Adipocyte (in vitro differentiated cells): Measurements from ENCODE around the gene HPX.

Experiments
- DNase-seq: peaks from one replicate; pipeline ENCODE4 v3.0.0-alpha.2; 2015; ENCODE audit warnings: low read depth
- H3K27me3 ChIP-seq: replicated peaks from 2 replicates; pipeline ENCODE4 v1.7.0; 2013; ENCODE audit warnings: mild to moderate bottlenecking, low read length, moderate library complexity; ENCODE audit not compliant: control insufficient read depth, insufficient read depth
- H3K36me3 ChIP-seq: 2 replicates; pipeline ENCODE4 v1.7.0; 2013; ENCODE audit warnings: low read length, mild to moderate bottlenecking, moderate library complexity; ENCODE audit not compliant: control insufficient read depth, insufficient read depth, severe bottlenecking
- H3K4me1 ChIP-seq: 2 replicates; pipeline ENCODE4 v1.7.0; 2013; ENCODE audit warnings: mild to moderate bottlenecking, low read length, moderate library complexity; ENCODE audit not compliant: control insufficient read depth, insufficient read depth
- H3K4me3 ChIP-seq: 2 replicates; pipeline ENCODE4 v1.7.0; 2013; ENCODE audit warnings: mild to moderate bottlenecking, low read length, moderate library complexity
- H3K9ac ChIP-seq: 2 replicates; pipeline ENCODE4 v1.7.0; 2013; ENCODE audit warnings: mild to moderate bottlenecking, low read length, moderate library complexity
- H3K9me3 ChIP-seq: 2 replicates; pipeline ENCODE4 v1.7.0; 2013; ENCODE audit warnings: mild to moderate bottlenecking, low read length, moderate library complexity; ENCODE audit not compliant: control insufficient read depth

The HPX gene

GRCh38 chr11:6413791-6414201 is 27.0 kb downstream of the HPX start:
- H3K9ac ChIP-seq: no peak overlapping the region
- H3K4me3 ChIP-seq: no peak overlapping the region
- DNase-seq: no peak
- H3K27me3 ChIP-seq: no peaks in the 10 kb centered on the region
- H3K4me1 ChIP-seq: peaks cover 7% of the 10 kb centered on the region
- peaks cover 6% of the 10 kb centered on the region for H3K36me3 ChIP-seq
- no peaks in the 10 kb centered on the region for H3K9me3 ChIP-seq

- no peaks in the 10 kb centered on the region for H3K27me3 ChIP-seq
- no peak overlapping the region for H3K9ac ChIP-seq
- DNase-seq: no peak
- no peak overlapping the region for H3K4me3 ChIP-seq
- peaks cover 6% of the 10 kb centered on the region for H3K36me3 ChIP-seq
- no peaks in the 10 kb centered on the region for H3K4me1 ChIP-seq
- no peaks in the 10 kb centered on the region for H3K9me3 ChIP-seq
These were observed 29.2 kb downstream of the HPX start for GRCh38 chr11:6411594-6412031.

GRCh38 chr11:6410695-6411430 is 29.9 kb downstream of the HPX start:
- Histone ChIP-seq H3K36me3 (peaks cover 6% of the 10 kb centered on the region), H3K9me3 (no peaks in the 10 kb centered on the region), H3K4me3 (no peak overlapping the region), H3K9ac (no peak overlapping the region), H3K4me1 (no peaks in the 10 kb centered on the region), H3K27me3 (no peaks in the 10 kb centered on the region)
- DNase-seq: no peak

GRCh38 chr11:6406370-6406769 is 34.4 kb downstream of the HPX start:
- Histone ChIP-seq H3K4me1 (no peaks in the 10 kb centered on the region), H3K9me3 (no peaks in the 10 kb centered on the region), H3K36me3 (peaks cover 7% of the 10 kb centered on the region), H3K27me3 (no peaks in the 10 kb centered on the region), H3K4me3 (no peak overlapping the region), H3K9ac (no peak overlapping the region)
- DNase-seq: no peak

- Histone ChIP-seq H3K9ac (no peak overlapping the region), H3K27me3 (no peaks in the 10 kb centered on the region), H3K9me3 (no peaks in the 10 kb centered on the region), H3K4me1 (no peaks in the 10 kb centered on the region), H3K36me3 (peaks cover 12% of the 10 kb centered on the region), H3K4me3 (no peak overlapping the region)
- DNase-seq: no peak
These were observed 34.9 kb downstream of the HPX start for GRCh38 chr11:6405846-6406245.

GRCh38 chr11:6405052-6405667 is 35.6 kb downstream of the HPX start:
- Histone ChIP-seq H3K4me1 (no peaks in the 10 kb centered on the region), H3K9me3 (no peaks in the 10 kb centered on the region), H3K9ac (no peak overlapping the region), H3K4me3 (no peak overlapping the region), H3K36me3 (peaks cover 17% of the 10 kb centered on the region), H3K27me3 (no peaks in the 10 kb centered on the region)
- no peak for DNase-seq

GRCh38 chr11:6404342-6405051 is 36.3 kb downstream of the HPX start:
- DNase-seq: peak; percentile 17
- Histone ChIP-seq H3K4me1 (no peaks in the 10 kb centered on the region), H3K27me3 (no peaks in the 10 kb centered on the region), H3K9ac (no peak overlapping the region), H3K36me3 (peaks cover 17% of the 10 kb centered on the region), H3K9me3 (no peaks in the 10 kb centered on the region), H3K4me3 (no peak overlapping the region)

- Histone ChIP-seq H3K9ac (no peak overlapping the region), H3K27me3 (no peaks in the 10 kb centered on the region), H3K4me1 (peaks cover 1% of the 10 kb centered on the region), H3K9me3 (no peaks in the 10 kb centered on the region), H3K36me3 (peaks cover 11% of the 10 kb centered on the region), H3K4me3 (no peak overlapping the region)
- no peak for DNase-seq
These were observed 37.2 kb downstream of the HPX start for GRCh38 chr11:6403539-6403938.

- no peaks in the 10 kb centered on the region for H3K27me3 ChIP-seq
- H3K4me3 ChIP-seq: no peak overlapping the region
- H3K9me3 ChIP-seq: no peaks in the 10 kb centered on the region
- peaks cover 11% of the 10 kb centered on the region for H3K36me3 ChIP-seq
- no peak overlapping the region for H3K9ac ChIP-seq
- no peak for DNase-seq
- peaks cover 11% of the 10 kb centered on the region for H3K4me1 ChIP-seq
These were observed 38.2 kb downstream of the HPX start for GRCh38 chr11:6402561-6402981.

- no peak overlapping the region for H3K9ac ChIP-seq
- peaks cover 16% of the 10 kb centered on the region for H3K4me1 ChIP-seq
- no peaks in the 10 kb centered on the region for H3K9me3 ChIP-seq
- no peak overlapping the region for H3K4me3 ChIP-seq
- DNase-seq: no peak
- H3K27me3 ChIP-seq: no peaks in the 10 kb centered on the region
- H3K36me3 ChIP-seq: peaks cover 11% of the 10 kb centered on the region
These were observed 38.7 kb downstream of the HPX start for GRCh38 chr11:6402061-6402470.

- H3K4me3 ChIP-seq: no peak overlapping the region
- peaks cover 11% of the 10 kb centered on the region for H3K36me3 ChIP-seq
- H3K4me1 ChIP-seq: peaks cover 22% of the 10 kb centered on the region
- no peak for DNase-seq
- no peak overlapping the region for H3K9ac ChIP-seq
- H3K9me3 ChIP-seq: no peaks in the 10 kb centered on the region
- no peaks in the 10 kb centered on the region for H3K27me3 ChIP-seq
These were observed 39.3 kb downstream of the HPX start for GRCh38 chr11:6401464-6401863.
